PC-9 (cell line): Measurements from ENCODE around the gene LRRC3B. TPM values are rescaled to one million over a fixed set of nuclear protein-coding genes. Genes with fewer than 3 reads are reported as not detected.

Experiments
- BruUV-seq: library from RNA; stranded (reverse); fragments of 400-500 nt; replicated peaks from 2 replicates; lab custom pipeline; 2021; lab: Mats Ljungman, UMichigan
- CTCF ChIA-PET: fragments of 300-600 bp; sonication (Branson Sonifier 250); formaldehyde crosslinking; loops from one replicate; lab custom pipeline; 2022; ENCODE audit warnings: antibody characterized with exemption; lab: Charles Lee
- POLR2A ChIA-PET: fragments of 300-600 bp; sonication (Branson Sonifier 250); formaldehyde crosslinking; loops from one replicate; lab custom pipeline; 2022; ENCODE audit warnings: antibody characterized with exemption; ENCODE audit not compliant: unreplicated experiment; lab: Charles Lee
- DNase-seq, 2 experiments: peaks; one replicate each; pipeline versions ENCODE4 v3.0.0 to v3.0.0-alpha.2; 2015 to 2022; ENCODE audit warnings: mixed read lengths in 1 of 2
- H2AFZ ChIP-seq: fragments of 200-600 bp; sonication (generic); 2 replicates; pipeline ENCODE4 v1.8.1; 2017; ENCODE audit warnings: antibody characterized with exemption
- H3F3A ChIP-seq: fragments of 200-600 bp; sonication (generic); 2 replicates; pipeline ENCODE4 v1.8.1; 2017; ENCODE audit warnings: antibody characterized with exemption, mild to moderate bottlenecking, low read depth; ENCODE audit not compliant: insufficient read depth
- H3K27ac ChIP-seq: fragments of 200-600 bp; sonication (generic); 2 replicates; pipeline ENCODE4 v1.6.1; 2016; ENCODE audit warnings: mixed run types
- H3K27me3 ChIP-seq: fragments of 200-600 bp; sonication (generic); 2 replicates; pipeline ENCODE4 v1.6.1; 2016; ENCODE audit warnings: low read depth, mixed run types; ENCODE audit not compliant: insufficient read depth
- H3K36me3 ChIP-seq: fragments of 200-600 bp; sonication (generic); 2 replicates; pipeline ENCODE4 v1.6.1; 2016; ENCODE audit warnings: low read depth, mixed run types
- H3K4me1 ChIP-seq: fragments of 200-600 bp; sonication (generic); replicated peaks from 2 replicates; pipeline ENCODE4 v1.6.1; 2016; ENCODE audit warnings: mixed run types; ENCODE audit not compliant: insufficient read depth
- H3K4me2 ChIP-seq: fragments of 200-600 bp; sonication (generic); 2 replicates; pipeline ENCODE4 v1.6.1; 2017; ENCODE audit warnings: mixed run types
- H3K4me3 ChIP-seq: fragments of 200-600 bp; sonication (generic); 2 replicates; pipeline ENCODE4 v1.6.1; 2016; ENCODE audit warnings: mixed run types
- H3K79me2 ChIP-seq: fragments of 200-600 bp; sonication (generic); 2 replicates; pipeline ENCODE4 v1.6.1; 2017; ENCODE audit warnings: low read depth, mixed run types
- H3K9me2 ChIP-seq: fragments of 200-600 bp; sonication (generic); 2 replicates; pipeline ENCODE4 v1.8.1; 2017; ENCODE audit warnings: mild to moderate bottlenecking; ENCODE audit not compliant: insufficient read depth
- H3K9me3 ChIP-seq: fragments of 200-600 bp; sonication (generic); 2 replicates; pipeline ENCODE4 v1.8.1; 2016; ENCODE audit warnings: low read depth; ENCODE audit not compliant: insufficient read depth
- H4K20me1 ChIP-seq: fragments of 200-600 bp; sonication (generic); 2 replicates; pipeline ENCODE4 v1.8.1; 2017; ENCODE audit not compliant: insufficient read depth
- EZH2 ChIP-seq: fragments of 200-600 bp; sonication (generic); IDR thresholded peaks from 2 replicates; pipeline ENCODE4 v1.8.0; 2017; ENCODE audit warnings: antibody characterized with exemption, low read depth
- intact Hi-C: fragments of 100-400 bp; cut with micrococcal nuclease; formaldehyde crosslinking; loops from one replicate; pipeline ENCODE4 v1.10.0; 2022; ENCODE audit not compliant: unreplicated experiment
- total RNA-seq: library from RNA; stranded (reverse); gene quantifications from 2 replicates; pipeline ENCODE4 v1.2.3, GENCODE V29; 2021
- TF ChIP-seq, protein P1 (sequence below): fragments of 200-600 bp; sonication (generic); conservative IDR thresholded peaks from 2 replicates; pipeline ENCODE4 v1.6.1; 2017; ENCODE audit warnings: mixed run types, antibody characterized with exemption, mild to moderate bottlenecking, moderate library complexity

LRRC3B gene
- total RNA-seq, 1 experiment from 2014 or later = not detected

DNA sequence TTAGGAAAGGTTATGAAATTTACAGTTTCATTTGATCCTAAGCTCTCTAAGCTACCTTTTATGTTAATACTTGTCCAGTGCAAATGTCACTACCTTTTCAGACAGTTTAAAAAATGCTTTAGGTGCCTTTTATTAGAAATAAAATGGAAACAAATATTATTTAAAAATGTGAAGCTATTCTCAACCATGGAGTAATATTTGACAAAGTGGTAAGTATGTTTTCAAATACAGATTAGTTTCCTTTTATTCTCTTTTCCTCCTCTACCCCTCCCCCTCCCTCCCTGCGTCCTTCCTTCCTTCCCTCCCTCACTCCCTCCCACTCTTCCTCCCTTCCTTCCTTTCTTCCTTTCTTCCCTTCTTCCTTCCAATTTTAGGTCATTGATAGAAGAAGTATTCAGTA, 6.3 kb downstream of the LRRC3B start:
- BruUV-seq = no TSS peak
- H3K36me3 ChIP-seq = no peaks in the 10 kb centered on the region
- TF ChIP-seq EZH2 = no peak
- TF ChIP-seq, protein P1, sequence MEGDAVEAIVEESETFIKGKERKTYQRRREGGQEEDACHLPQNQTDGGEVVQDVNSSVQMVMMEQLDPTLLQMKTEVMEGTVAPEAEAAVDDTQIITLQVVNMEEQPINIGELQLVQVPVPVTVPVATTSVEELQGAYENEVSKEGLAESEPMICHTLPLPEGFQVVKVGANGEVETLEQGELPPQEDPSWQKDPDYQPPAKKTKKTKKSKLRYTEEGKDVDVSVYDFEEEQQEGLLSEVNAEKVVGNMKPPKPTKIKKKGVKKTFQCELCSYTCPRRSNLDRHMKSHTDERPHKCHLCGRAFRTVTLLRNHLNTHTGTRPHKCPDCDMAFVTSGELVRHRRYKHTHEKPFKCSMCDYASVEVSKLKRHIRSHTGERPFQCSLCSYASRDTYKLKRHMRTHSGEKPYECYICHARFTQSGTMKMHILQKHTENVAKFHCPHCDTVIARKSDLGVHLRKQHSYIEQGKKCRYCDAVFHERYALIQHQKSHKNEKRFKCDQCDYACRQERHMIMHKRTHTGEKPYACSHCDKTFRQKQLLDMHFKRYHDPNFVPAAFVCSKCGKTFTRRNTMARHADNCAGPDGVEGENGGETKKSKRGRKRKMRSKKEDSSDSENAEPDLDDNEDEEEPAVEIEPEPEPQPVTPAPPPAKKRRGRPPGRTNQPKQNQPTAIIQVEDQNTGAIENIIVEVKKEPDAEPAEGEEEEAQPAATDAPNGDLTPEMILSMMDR = no peak
- no peaks in the 10 kb centered on the region for H3K27me3 ChIP-seq
- POLR2A ChIA-PET = no interaction called here
- intact Hi-C loops = no loop called here
- H2AFZ ChIP-seq = no peak overlapping the region
- H3K4me2 ChIP-seq = no peak overlapping the region
- CTCF ChIA-PET = no interaction called here
- H4K20me1 ChIP-seq = no peaks in the 10 kb centered on the region
- H3F3A ChIP-seq = no peaks in the 10 kb centered on the region
- H3K79me2 ChIP-seq = no peaks in the 10 kb centered on the region
- H3K4me3 ChIP-seq = no peak overlapping the region
- DNase-seq = no peak
- H3K9me2 ChIP-seq = no peaks in the 10 kb centered on the region
- no peaks in the 10 kb centered on the region for H3K9me3 ChIP-seq
- no peaks in the 10 kb centered on the region for H3K4me1 ChIP-seq
- no peak overlapping the region for H3K27ac ChIP-seq

DNA sequence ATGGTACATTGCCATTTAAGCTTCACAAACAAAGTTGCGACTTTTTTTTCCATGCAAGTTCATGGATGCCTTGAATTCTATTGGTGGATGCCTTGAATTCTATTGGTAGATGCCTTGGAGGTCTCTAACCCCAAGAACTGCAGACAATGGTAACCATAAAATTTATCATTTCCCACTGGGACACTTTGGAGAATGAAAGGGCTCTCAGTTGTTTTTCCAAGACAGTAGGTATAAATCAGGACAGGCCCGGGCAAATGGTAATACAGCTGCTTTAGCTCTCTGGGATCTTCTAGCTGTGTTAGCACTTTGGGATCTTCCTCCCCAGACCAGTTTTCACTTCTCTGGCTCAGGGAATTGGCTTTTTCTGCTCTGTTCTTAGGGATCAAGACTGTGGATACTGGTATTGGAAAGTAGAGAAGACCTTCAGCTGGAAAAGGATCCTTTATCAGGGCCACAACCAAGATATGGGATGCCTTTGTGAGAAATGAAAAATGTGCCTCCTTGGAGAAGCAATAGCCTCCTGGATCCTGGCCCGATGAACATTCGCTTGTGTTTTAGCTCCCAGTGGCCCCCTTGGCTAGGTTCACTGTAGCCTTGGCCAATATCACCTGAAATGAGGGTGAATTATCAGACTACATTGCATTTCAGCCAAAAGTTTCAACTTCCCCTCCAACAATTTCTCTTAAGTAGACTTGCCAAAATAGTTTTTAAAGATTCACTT, 8.3 kb downstream of the LRRC3B start:
- Histone ChIP-seq H3K4me2 (no peak overlapping the region), H3K4me3 (no peak overlapping the region), H3K27me3 (no peaks in the 10 kb centered on the region), H3K27ac (no peak overlapping the region), H2AFZ (no peak overlapping the region), H3F3A (no peaks in the 10 kb centered on the region), H3K36me3 (no peaks in the 10 kb centered on the region), H4K20me1 (no peaks in the 10 kb centered on the region), H3K4me1 (no peaks in the 10 kb centered on the region), H3K79me2 (no peaks in the 10 kb centered on the region), H3K9me2 (no peaks in the 10 kb centered on the region), H3K9me3 (no peaks in the 10 kb centered on the region)
- intact Hi-C loops = no loop called here
- no TSS peak for BruUV-seq
- POLR2A ChIA-PET = no interaction called here
- TF ChIP-seq EZH2 = no peak
- TF ChIP-seq, protein P1 = no peak
- CTCF ChIA-PET = no interaction called here
- DNase-seq = no peak

DNA sequence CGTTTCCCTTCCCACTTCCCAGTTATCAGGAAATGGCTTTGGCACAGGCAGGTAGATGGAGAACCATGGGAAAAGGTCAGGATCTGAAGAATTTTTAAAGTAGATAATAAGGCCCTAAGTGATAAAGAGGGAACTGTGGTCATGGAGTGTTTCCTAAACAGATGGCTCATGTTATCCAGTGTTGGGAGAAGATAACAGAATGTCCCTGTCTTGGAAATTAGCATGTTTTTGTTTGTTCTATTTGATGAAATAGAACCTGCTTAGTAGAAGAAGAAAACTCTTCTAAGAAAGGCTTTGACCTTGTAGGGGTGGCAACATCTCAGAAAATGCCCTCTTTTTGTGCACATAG, 8.8 kb downstream of the LRRC3B start:
- no peak overlapping the region for H3K27ac ChIP-seq
- intact Hi-C loops = no loop called here
- H3K9me2 ChIP-seq = no peaks in the 10 kb centered on the region
- H3K4me1 ChIP-seq = no peaks in the 10 kb centered on the region
- ChIA-PET CTCF (no interaction called here), POLR2A (no interaction called here)
- no peaks in the 10 kb centered on the region for H3K36me3 ChIP-seq
- BruUV-seq = no TSS peak
- no peaks in the 10 kb centered on the region for H3K79me2 ChIP-seq
- H3K27me3 ChIP-seq = no peaks in the 10 kb centered on the region
- no peak overlapping the region for H3K4me2 ChIP-seq
- H3K4me3 ChIP-seq = no peak overlapping the region
- H3K9me3 ChIP-seq = no peaks in the 10 kb centered on the region
- no peak for DNase-seq
- H2AFZ ChIP-seq = no peak overlapping the region
- H4K20me1 ChIP-seq = no peaks in the 10 kb centered on the region
- H3F3A ChIP-seq = no peaks in the 10 kb centered on the region
- no peak for TF ChIP-seq EZH2
- TF ChIP-seq, protein P1 = no peak
